ENCODE results near the gene STXBP6.

GRCh38 chr14:25094171-25094907 lies 44.4 kb upstream of the STXBP6 start:
- TF ChIP-seq CTCF (IDR thresholded peaks at IDR 0.05) (no peak), POLR2A (IDR thresholded peaks at IDR 0.05) (no peak)
